GM23248 (cell line): Measurements from ENCODE around the gene NR2C2.

Experiments
- EZH2 ChIP-seq: fragments of 200-600 bp; sonication (generic); IDR thresholded peaks from 2 replicates; pipeline ENCODE4 v1.6.1; 2018; ENCODE audit warnings: antibody characterized with exemption, mild to moderate bottlenecking; ENCODE audit not compliant: insufficient read depth, poor library complexity, severe bottlenecking
- EZH2phosphoT487 ChIP-seq: fragments of 200-600 bp; sonication (generic); IDR thresholded peaks from 2 replicates; pipeline ENCODE4 v1.6.1; 2018; ENCODE audit warnings: antibody characterized with exemption, moderate library complexity, mild to moderate bottlenecking, low read depth; ENCODE audit not compliant: insufficient read depth

- no peak for TF ChIP-seq EZH2phosphoT487
- TF ChIP-seq EZH2: no peak
These were observed at the start of gene NR2C2 for GRCh38 chr3:14947100-14947885.
